Measurements from ENCODE around the gene ZSCAN22. TPM values are rescaled to one million over a fixed set of nuclear protein-coding genes. Genes with fewer than 3 reads are reported as not detected.

The ZSCAN22 gene
- total and polyA plus RNA-seq, 2 of the 13 experiments (the other 11 are each of a cell fraction or from before 2014, with no cell fraction given) = 2.5 to 3.5 TPM

DNA sequence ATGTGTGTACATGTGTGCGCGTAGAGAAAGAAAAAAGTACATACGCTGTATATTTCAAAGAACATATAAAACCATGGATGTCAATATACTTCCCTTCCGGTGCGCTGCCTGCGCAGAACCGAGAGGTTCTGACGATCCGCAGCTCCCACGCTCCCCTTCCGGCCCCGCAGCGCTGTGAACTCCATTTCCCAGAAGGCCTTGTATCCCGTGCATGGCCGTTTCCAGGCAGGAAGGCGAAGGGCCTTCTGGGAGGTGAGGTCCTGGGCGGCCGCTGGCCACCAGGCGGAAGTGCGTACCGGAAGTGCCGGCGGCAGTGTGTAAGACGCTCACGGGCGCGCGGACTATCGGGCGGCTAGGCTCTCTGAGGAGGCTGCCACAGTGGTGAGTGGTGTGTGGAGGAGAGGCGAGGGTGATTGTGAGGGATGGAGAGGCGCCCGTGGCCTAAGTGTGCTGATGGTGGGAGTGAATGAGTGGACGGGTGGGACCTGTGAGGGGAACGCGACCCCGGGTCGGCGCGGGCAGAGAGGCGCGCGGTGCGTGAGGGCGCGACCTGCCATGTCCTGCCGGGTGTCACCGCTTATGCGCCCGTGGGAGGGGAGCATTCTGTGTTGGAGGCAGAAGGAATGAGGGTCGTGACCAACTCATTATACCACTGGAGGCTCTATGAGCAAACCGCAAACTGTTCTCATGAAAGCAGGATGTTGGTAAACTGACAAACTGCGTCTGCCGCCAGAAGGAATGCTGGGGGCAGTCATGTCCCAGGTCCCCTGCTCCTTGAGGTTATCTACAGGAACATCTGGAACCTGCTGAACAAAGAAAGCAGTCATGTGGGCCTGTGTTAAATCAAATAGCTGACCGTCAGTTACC, 21.5 kb upstream of the ZSCAN22 start, which contains the start of gene ERVK3-1 (continued):
- TF ChIP-seq, protein P1, sequence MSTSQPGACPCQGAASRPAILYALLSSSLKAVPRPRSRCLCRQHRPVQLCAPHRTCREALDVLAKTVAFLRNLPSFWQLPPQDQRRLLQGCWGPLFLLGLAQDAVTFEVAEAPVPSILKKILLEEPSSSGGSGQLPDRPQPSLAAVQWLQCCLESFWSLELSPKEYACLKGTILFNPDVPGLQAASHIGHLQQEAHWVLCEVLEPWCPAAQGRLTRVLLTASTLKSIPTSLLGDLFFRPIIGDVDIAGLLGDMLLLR (CRISPR knock-in tag; IDR thresholded peaks at IDR 0.05) = 0 out of 2 replicates have a peak, but pooled peaks have one; percentile 83
- peak; percentile 97 for TF ChIP-seq KMT2B (CRISPR knock-in tag; IDR thresholded peaks at IDR 0.05)
- TF ChIP-seq, protein P2, sequence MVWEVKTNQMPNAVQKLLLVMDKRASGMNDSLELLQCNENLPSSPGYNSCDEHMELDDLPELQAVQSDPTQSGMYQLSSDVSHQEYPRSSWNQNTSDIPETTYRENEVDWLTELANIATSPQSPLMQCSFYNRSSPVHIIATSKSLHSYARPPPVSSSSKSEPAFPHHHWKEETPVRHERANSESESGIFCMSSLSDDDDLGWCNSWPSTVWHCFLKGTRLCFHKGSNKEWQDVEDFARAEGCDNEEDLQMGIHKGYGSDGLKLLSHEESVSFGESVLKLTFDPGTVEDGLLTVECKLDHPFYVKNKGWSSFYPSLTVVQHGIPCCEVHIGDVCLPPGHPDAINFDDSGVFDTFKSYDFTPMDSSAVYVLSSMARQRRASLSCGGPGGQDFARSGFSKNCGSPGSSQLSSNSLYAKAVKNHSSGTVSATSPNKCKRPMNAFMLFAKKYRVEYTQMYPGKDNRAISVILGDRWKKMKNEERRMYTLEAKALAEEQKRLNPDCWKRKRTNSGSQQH (CRISPR knock-in tag; IDR thresholded peaks at IDR 0.05; ENCODE audit: low read depth) = peak; percentile 79; the same call in 1 of the 2 replicates
- TF ChIP-seq KMT2A (CRISPR knock-in tag; IDR thresholded peaks at IDR 0.05) = peak; percentile 93
- no peak; the same call in 1 of the 2 replicates for TF ChIP-seq BRCA1 (CRISPR knock-in tag; IDR thresholded peaks at IDR 0.05)
- TF ChIP-seq, protein P3, sequence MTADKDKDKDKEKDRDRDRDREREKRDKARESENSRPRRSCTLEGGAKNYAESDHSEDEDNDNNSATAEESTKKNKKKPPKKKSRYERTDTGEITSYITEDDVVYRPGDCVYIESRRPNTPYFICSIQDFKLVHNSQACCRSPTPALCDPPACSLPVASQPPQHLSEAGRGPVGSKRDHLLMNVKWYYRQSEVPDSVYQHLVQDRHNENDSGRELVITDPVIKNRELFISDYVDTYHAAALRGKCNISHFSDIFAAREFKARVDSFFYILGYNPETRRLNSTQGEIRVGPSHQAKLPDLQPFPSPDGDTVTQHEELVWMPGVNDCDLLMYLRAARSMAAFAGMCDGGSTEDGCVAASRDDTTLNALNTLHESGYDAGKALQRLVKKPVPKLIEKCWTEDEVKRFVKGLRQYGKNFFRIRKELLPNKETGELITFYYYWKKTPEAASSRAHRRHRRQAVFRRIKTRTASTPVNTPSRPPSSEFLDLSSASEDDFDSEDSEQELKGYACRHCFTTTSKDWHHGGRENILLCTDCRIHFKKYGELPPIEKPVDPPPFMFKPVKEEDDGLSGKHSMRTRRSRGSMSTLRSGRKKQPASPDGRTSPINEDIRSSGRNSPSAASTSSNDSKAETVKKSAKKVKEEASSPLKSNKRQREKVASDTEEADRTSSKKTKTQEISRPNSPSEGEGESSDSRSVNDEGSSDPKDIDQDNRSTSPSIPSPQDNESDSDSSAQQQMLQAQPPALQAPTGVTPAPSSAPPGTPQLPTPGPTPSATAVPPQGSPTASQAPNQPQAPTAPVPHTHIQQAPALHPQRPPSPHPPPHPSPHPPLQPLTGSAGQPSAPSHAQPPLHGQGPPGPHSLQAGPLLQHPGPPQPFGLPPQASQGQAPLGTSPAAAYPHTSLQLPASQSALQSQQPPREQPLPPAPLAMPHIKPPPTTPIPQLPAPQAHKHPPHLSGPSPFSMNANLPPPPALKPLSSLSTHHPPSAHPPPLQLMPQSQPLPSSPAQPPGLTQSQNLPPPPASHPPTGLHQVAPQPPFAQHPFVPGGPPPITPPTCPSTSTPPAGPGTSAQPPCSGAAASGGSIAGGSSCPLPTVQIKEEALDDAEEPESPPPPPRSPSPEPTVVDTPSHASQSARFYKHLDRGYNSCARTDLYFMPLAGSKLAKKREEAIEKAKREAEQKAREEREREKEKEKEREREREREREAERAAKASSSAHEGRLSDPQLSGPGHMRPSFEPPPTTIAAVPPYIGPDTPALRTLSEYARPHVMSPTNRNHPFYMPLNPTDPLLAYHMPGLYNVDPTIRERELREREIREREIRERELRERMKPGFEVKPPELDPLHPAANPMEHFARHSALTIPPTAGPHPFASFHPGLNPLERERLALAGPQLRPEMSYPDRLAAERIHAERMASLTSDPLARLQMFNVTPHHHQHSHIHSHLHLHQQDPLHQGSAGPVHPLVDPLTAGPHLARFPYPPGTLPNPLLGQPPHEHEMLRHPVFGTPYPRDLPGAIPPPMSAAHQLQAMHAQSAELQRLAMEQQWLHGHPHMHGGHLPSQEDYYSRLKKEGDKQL (CRISPR knock-in tag; IDR thresholded peaks at IDR 0.05; ENCODE audit: low read depth) = no peak; the same call in 1 of the 2 replicates
- TF ChIP-seq REPIN1 (CRISPR knock-in tag; IDR thresholded peaks at IDR 0.05; ENCODE audit: borderline replicate concordance, low read depth) = peak; percentile 90; the same call in 1 of the 2 replicates
- no peak for TF ChIP-seq ZSCAN12 (CRISPR knock-in tag; IDR thresholded peaks at IDR 0.05)
- TF ChIP-seq, protein P4, sequence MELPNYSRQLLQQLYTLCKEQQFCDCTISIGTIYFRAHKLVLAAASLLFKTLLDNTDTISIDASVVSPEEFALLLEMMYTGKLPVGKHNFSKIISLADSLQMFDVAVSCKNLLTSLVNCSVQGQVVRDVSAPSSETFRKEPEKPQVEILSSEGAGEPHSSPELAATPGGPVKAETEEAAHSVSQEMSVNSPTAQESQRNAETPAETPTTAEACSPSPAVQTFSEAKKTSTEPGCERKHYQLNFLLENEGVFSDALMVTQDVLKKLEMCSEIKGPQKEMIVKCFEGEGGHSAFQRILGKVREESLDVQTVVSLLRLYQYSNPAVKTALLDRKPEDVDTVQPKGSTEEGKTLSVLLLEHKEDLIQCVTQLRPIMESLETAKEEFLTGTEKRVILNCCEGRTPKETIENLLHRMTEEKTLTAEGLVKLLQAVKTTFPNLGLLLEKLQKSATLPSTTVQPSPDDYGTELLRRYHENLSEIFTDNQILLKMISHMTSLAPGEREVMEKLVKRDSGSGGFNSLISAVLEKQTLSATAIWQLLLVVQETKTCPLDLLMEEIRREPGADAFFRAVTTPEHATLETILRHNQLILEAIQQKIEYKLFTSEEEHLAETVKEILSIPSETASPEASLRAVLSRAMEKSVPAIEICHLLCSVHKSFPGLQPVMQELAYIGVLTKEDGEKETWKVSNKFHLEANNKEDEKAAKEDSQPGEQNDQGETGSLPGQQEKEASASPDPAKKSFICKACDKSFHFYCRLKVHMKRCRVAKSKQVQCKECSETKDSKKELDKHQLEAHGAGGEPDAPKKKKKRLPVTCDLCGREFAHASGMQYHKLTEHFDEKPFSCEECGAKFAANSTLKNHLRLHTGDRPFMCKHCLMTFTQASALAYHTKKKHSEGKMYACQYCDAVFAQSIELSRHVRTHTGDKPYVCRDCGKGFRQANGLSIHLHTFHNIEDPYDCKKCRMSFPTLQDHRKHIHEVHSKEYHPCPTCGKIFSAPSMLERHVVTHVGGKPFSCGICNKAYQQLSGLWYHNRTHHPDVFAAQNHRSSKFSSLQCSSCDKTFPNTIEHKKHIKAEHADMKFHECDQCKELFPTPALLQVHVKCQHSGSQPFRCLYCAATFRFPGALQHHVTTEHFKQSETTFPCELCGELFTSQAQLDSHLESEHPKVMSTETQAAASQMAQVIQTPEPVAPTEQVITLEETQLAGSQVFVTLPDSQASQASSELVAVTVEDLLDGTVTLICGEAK (IDR thresholded peaks at IDR 0.05) = peak; percentile 81
- TF ChIP-seq, protein P4 (CRISPR knock-in tag; IDR thresholded peaks at IDR 0.05) = no peak; the same call in 1 of the 2 replicates
